Mucosa of gallbladder (tissue), 1 donor: Measurements from ENCODE around the gene ING5. TPM values are rescaled to one million over a fixed set of nuclear protein-coding genes. Genes with fewer than 3 reads are reported as not detected.

Experiments
- DNase-seq: peaks from one replicate; pipeline ENCODE4 v3.0.0-alpha.2; 2020; ENCODE audit warnings: low spot score
- total RNA-seq: library from RNA; stranded (reverse); gene quantifications from one replicate; pipeline ENCODE4 v1.2.1, GENCODE V29; 2021
- donor health status: DM: no; HTN: no; CAD: no.

The ING5 gene
- total RNA-seq, 1 donor from 2014 or later = 47.4 TPM

- no peak for DNase-seq
Measured at GRCh38 chr2:241776336-241777169, 74.7 kb downstream of the ING5 start, which contains the start of gene GAL3ST2. GAL3ST2 (plus strand) TSS chr2:241776822; CDS start chr2:241776956, 134 bp downstream.

DNA sequence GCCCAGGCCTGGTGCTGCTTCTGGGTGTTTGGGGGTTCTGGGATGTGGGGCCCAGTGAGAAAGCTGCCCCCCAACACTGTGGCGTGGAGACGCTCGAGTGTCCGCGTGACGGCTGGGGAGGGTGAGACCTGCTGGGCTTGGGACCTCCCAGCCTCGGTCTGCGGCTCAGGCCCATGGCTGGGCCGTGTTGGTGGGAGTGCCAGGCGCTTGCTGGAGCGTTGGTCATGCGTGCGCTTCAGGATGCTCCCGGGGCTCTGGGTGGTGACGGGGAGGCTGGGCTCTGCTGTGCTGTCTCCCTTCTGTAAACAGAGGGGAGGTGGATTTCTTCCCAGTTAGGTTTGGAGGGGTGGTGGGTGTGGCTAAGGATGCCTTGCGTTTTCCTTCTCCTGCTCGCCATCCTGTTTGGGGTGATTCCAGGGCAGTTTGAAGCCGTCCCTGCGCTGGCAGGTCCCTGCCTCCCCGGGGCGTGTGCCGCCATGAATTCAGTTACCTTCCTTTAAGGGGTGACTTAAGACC, 75.4 kb downstream of the ING5 start:
- DNase-seq = no peak

DNA sequence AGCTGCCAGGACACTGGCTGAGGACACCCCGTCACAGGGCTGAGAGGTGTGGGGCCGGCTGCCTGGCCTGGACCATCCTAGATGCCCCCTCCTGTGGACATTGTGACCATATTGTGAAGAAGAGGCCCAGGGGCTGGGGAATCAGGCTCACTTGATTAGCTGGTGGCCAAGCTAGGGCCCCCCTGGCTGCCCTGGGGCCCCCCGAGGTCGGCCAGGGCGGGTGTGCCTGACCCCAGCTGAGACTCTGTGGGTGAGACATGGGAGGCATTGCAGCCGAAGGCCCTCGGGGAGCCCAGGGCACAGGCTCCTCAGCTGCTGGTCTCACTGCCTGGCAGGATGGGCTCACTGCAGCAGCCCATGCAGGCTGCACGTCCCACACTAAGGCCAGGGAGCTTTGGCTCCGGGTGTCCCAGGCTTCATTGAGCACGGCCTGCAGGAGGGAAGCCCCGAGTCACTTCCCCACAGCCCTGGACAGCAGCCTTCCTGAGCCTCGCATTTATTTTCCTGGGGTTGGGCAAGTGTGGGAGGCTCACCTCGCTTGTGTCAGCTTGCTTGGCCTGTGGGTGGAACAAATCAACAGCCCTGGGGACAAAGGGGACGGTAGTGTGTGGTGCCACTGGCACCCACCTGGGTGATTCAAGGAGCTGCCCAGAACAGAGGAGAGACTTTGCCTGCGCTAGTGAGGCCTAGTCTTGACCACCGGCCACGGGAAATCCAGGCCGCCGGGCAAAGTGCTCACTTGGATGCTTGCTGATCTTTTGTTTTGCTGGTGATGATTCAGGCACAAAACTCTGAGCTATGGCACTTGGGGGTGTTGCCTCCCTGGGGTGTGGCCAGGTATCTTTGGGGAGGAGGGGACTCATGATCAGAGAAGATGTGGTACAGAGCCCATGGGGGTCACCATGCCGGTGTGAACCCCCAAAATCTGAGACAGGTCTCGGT, 76.1 kb downstream of the ING5 start:
- DNase-seq = no peak

Other genes with a start within 250 kb of the ING5 start
- gene STK25, start 193.5 kb upstream of the ING5 start, total RNA-seq = 158 TPM
- 76.8 TPM for gene BOK, start 143.3 kb upstream of the ING5 start, total RNA-seq
- gene THAP4, start 64.9 kb upstream of the ING5 start, total RNA-seq = 53.8 TPM
- gene ATG4B, start 64.3 kb upstream of the ING5 start, total RNA-seq = 130 TPM
- gene DTYMK, start 15.2 kb upstream of the ING5 start, total RNA-seq = 26.2 TPM
- 71.5 TPM for gene D2HGDH, start 32.6 kb downstream of the ING5 start, total RNA-seq
- gene GAL3ST2, start 74.8 kb downstream of the ING5 start, total RNA-seq = 26.4 TPM
- 34.8 TPM for gene NEU4, start 107.2 kb downstream of the ING5 start, total RNA-seq
- gene PDCD1, start 156.9 kb downstream of the ING5 start, total RNA-seq = 1.5 TPM
- not detected for gene RTP5, start 167.7 kb downstream of the ING5 start, total RNA-seq